Mesenchymal stem cell (in vitro differentiated cells and primary cell): ENCODE measurements around the gene POLR2H.
"Not testable (repeated sequence)": the region's sequence is repeated elsewhere in the genome, so short reads cannot be mapped to it uniquely, and the experiment has no call there.

Source experiments
- DNase-seq: peaks from one replicate; pipeline ENCODE4 v3.0.0-alpha.2; 2013
- H2AFZ ChIP-seq: one replicate; pipeline ENCODE4 v1.6.1; 2013; ENCODE audit warnings: low read depth, mild to moderate bottlenecking, control low read depth, inconsistent platforms, low read length, moderate library complexity
- H2AK5ac ChIP-seq: 2 replicates; pipeline ENCODE4 v1.6.1; 2013; ENCODE audit warnings: low read length, moderate library complexity, mild to moderate bottlenecking, inconsistent platforms; ENCODE audit not compliant: severe bottlenecking
- H2BK120ac ChIP-seq: one replicate; pipeline ENCODE4 v1.6.1; 2013; ENCODE audit warnings: low read depth, mild to moderate bottlenecking, inconsistent platforms, low read length, moderate library complexity
- H2BK12ac ChIP-seq, 2 experiments: one replicate each; pipeline ENCODE4 v1.6.1; 2013; ENCODE audit warnings: inconsistent platforms in 2 of 2, low read length in 2 of 2, mild to moderate bottlenecking in 2 of 2, moderate library complexity in 2 of 2, control low read depth in 1 of 2
- H2BK15ac ChIP-seq: one replicate; pipeline ENCODE4 v1.6.1; 2013; ENCODE audit warnings: mild to moderate bottlenecking, low read depth, inconsistent platforms; ENCODE audit not compliant: poor library complexity, severe bottlenecking
- H2BK5ac ChIP-seq: 2 replicates; pipeline ENCODE4 v1.6.1; 2013; ENCODE audit warnings: low read depth, mild to moderate bottlenecking, low read length, control low read depth, inconsistent platforms; ENCODE audit not compliant: poor library complexity, severe bottlenecking
- H3K14ac ChIP-seq, 2 experiments: one replicate each; pipeline ENCODE4 v1.6.1; 2013; ENCODE audit warnings: inconsistent platforms in 2 of 2, low read length in 2 of 2, control low read depth in 1 of 2, mild to moderate bottlenecking in 1 of 2, moderate library complexity in 1 of 2
- H3K18ac ChIP-seq, 2 experiments: one replicate each; pipeline ENCODE4 v1.6.1; 2013; ENCODE audit warnings: inconsistent platforms in 2 of 2, low read length in 2 of 2, control low read depth in 1 of 2, low read depth in 1 of 2, mild to moderate bottlenecking in 1 of 2
- H3K23ac ChIP-seq, 2 experiments: one replicate each; pipeline ENCODE4 v1.6.1; 2013; ENCODE audit warnings: inconsistent platforms in 2 of 2, low read length in 2 of 2, mild to moderate bottlenecking in 2 of 2, moderate library complexity in 2 of 2, control low read depth in 1 of 2
- H3K27ac ChIP-seq: 2 replicates; pipeline ENCODE4 v1.5.1; 2013; ENCODE audit warnings: mild to moderate bottlenecking, moderate library complexity, low read length, control low read depth, inconsistent platforms; ENCODE audit not compliant: poor library complexity, severe bottlenecking
- H3K27me3 ChIP-seq, 2 experiments: 2 replicates each; pipeline versions ENCODE4 v1.6.1 to v1.7.0; 2013; ENCODE audit warnings: low read length in 2 of 2, mild to moderate bottlenecking in 2 of 2, moderate library complexity in 2 of 2, control low read depth in 1 of 2, inconsistent platforms in 1 of 2; ENCODE audit not compliant: control insufficient read depth in 1 of 2, insufficient read depth in 1 of 2
- H3K36me3 ChIP-seq, 2 experiments: 2 replicates each; pipeline versions ENCODE4 v1.6.1 to v1.7.0; 2013; ENCODE audit warnings: low read length in 2 of 2, control low read depth in 1 of 2, inconsistent platforms in 1 of 2, low read depth in 1 of 2, mild to moderate bottlenecking in 1 of 2; ENCODE audit not compliant: insufficient read depth in 2 of 2, control insufficient read depth in 1 of 2
- H3K4ac ChIP-seq, 2 experiments: one replicate each; pipeline ENCODE4 v1.6.1; 2013; ENCODE audit warnings: inconsistent platforms in 2 of 2, low read length in 2 of 2, mild to moderate bottlenecking in 2 of 2, moderate library complexity in 2 of 2, control low read depth in 1 of 2, low read depth in 1 of 2
- H3K4me1 ChIP-seq: 2 replicates; pipeline ENCODE4 v1.6.1; 2013; ENCODE audit warnings: low read depth, low read length, control low read depth; ENCODE audit not compliant: control insufficient read depth, insufficient read depth
- H3K4me2 ChIP-seq: 2 replicates; pipeline ENCODE4 v1.6.1; 2013; ENCODE audit warnings: low read length, mild to moderate bottlenecking, inconsistent platforms; ENCODE audit not compliant: poor library complexity, severe bottlenecking
- H3K4me3 ChIP-seq, 2 experiments: 2 replicates each; pipeline versions ENCODE4 v1.5.1 to v1.7.0; 2013; ENCODE audit warnings: low read length in 2 of 2, mild to moderate bottlenecking in 2 of 2, control low read depth in 1 of 2, low read depth in 1 of 2; ENCODE audit not compliant: insufficient read depth in 1 of 2
- H3K79me1 ChIP-seq: replicated peaks from 2 replicates; pipeline ENCODE4 v1.6.1; 2013; ENCODE audit warnings: mild to moderate bottlenecking, control low read depth, low read length, inconsistent platforms; ENCODE audit not compliant: poor library complexity, severe bottlenecking
- H3K9ac ChIP-seq: 2 replicates; pipeline ENCODE4 v1.7.0; 2013; ENCODE audit warnings: mild to moderate bottlenecking, low read length, moderate library complexity
- H3K9me3 ChIP-seq: 2 replicates; pipeline ENCODE4 v1.7.0; 2013; ENCODE audit warnings: mild to moderate bottlenecking, low read length; ENCODE audit not compliant: control insufficient read depth
- H4K8ac ChIP-seq: one replicate; pipeline ENCODE4 v1.6.1; 2013; ENCODE audit warnings: inconsistent platforms, mild to moderate bottlenecking, low read length, moderate library complexity
- H4K91ac ChIP-seq: one replicate; pipeline ENCODE4 v1.6.1; 2013; ENCODE audit warnings: mild to moderate bottlenecking, low read length, inconsistent platforms
- WGBS: methylation state at CpG from one replicate; pipeline ENCODE4 v1.1.7; 2013; ENCODE audit warnings: mixed read lengths; 5-methylcytosine and 5-hydroxymethylcytosine counted together

Gene POLR2H

DNA sequence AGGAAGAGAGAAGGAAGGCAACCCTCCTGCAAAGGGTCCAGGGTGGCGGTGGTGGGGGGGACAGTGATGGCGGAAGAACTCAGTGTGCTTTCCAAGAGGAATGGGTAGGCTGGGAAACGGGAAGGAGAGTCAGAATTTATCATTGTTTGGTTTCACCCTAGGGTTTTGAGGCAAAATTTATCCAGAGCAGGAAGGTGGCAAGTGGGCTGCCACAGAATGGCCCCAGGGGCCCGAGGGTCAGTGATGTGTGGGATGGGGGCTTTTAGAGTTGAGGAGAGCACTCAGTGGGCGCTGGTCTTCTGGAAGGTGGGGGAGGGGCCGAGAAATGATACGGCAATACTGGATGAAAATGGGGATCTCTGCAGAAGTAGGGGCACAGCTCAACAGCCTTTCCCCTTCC is 23.5 kb upstream of the POLR2H start:
- WGBS = 86% methylated on average over 6 of the region's 7 CpGs
- Histone ChIP-seq H3K4ac (no peak overlapping the region), H2AK5ac (peak overlapping the region; percentile 45), H3K9ac (peak overlapping the region; percentile 90), H4K8ac (no peak overlapping the region), H2AFZ (no peak overlapping the region), H3K18ac (peak overlapping the region in 1 of 2 experiments; percentile 46), H3K27me3 (no peaks in the 10 kb centered on the region), H3K27ac (no peak overlapping the region), H3K4me3 (peak overlapping the region in 1 of 2 experiments; percentile 86), H3K4me2 (no peak overlapping the region), H2BK120ac (no peak overlapping the region), H4K91ac (no peak overlapping the region), H2BK12ac (no peak overlapping the region), H3K23ac (no peak overlapping the region), H2BK15ac (no peak overlapping the region), H3K79me1 (peaks cover 30% of the 10 kb centered on the region), H3K14ac (no peak overlapping the region), H3K36me3 (peaks cover 42% of the 10 kb centered on the region in 2 experiments), H3K9me3 (no peaks in the 10 kb centered on the region), H2BK5ac (no peak overlapping the region), H3K4me1 (peaks cover 48% of the 10 kb centered on the region)
- DNase-seq = no peak

GRCh38 chr3:184338511-184338945 is 23.0 kb upstream of the POLR2H start:
- H3K27me3 ChIP-seq = no peaks in the 10 kb centered on the region
- peak overlapping the region; percentile 13 for H4K8ac ChIP-seq
- DNase-seq = peak; percentile 68
- H2AK5ac ChIP-seq = peak overlapping the region; percentile 45
- peak overlapping the region; percentile 90 for H3K9ac ChIP-seq
- H3K9me3 ChIP-seq = no peaks in the 10 kb centered on the region
- peak overlapping the region; percentile 25 for H3K4me2 ChIP-seq
- 32% methylated on average over 37 of the region's 37 CpGs for WGBS
- peaks cover 49% of the 10 kb centered on the region for H3K4me1 ChIP-seq
- no peak overlapping the region for H3K14ac ChIP-seq
- H2BK5ac ChIP-seq = no peak overlapping the region
- H2AFZ ChIP-seq = no peak overlapping the region
- peaks cover 42% of the 10 kb centered on the region in 2 experiments for H3K36me3 ChIP-seq
- peak overlapping the region; percentile 22 for H4K91ac ChIP-seq
- peak overlapping the region; percentile 25 to 46 for H3K18ac ChIP-seq
- no peak overlapping the region for H3K27ac ChIP-seq
- peaks cover 27% of the 10 kb centered on the region for H3K79me1 ChIP-seq
- no peak overlapping the region for H3K23ac ChIP-seq
- no peak overlapping the region for H2BK12ac ChIP-seq
- H3K4me3 ChIP-seq = peak overlapping the region in 1 of 2 experiments; percentile 86
- H2BK15ac ChIP-seq = no peak overlapping the region
- H2BK120ac ChIP-seq = no peak overlapping the region
- peak overlapping the region in 1 of 2 experiments; percentile 42 for H3K4ac ChIP-seq

DNA sequence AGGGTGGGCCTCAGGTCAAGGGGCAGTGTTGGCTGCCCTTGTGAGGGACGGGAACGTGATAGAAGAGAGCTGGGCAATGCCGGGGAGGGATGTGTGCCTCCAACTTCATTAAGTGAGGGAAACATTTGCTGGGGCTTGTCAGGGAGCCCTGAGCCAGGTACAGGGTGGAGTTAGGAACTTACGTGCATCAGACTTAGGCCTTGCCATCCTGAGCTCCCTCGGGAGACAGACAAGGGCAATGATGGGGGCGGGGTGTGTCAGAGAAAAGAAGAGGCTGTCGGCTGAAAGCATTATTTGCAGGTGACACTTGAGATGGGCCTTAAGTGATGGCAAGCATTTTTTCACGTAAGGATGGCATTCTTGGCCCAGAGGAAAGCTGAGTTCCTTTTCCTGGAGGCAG is 22.5 kb upstream of the POLR2H start:
- peak overlapping the region; percentile 90 for H3K9ac ChIP-seq
- no peak overlapping the region for H3K27ac ChIP-seq
- peaks cover 48% of the 10 kb centered on the region for H3K4me1 ChIP-seq
- H4K8ac ChIP-seq = no peak overlapping the region
- H2BK15ac ChIP-seq = no peak overlapping the region
- H3K9me3 ChIP-seq = no peaks in the 10 kb centered on the region
- H2BK5ac ChIP-seq = no peak overlapping the region
- peak overlapping the region; percentile 25 for H3K4me2 ChIP-seq
- H2BK120ac ChIP-seq = no peak overlapping the region
- no peak overlapping the region for H2AK5ac ChIP-seq
- no peak overlapping the region for H3K23ac ChIP-seq
- no peak for DNase-seq
- H3K4me3 ChIP-seq = peak overlapping the region in 1 of 2 experiments; percentile 86
- H3K27me3 ChIP-seq = no peaks in the 10 kb centered on the region
- H4K91ac ChIP-seq = no peak overlapping the region
- no peak overlapping the region for H3K4ac ChIP-seq
- no peak overlapping the region for H2AFZ ChIP-seq
- peaks cover 38% of the 10 kb centered on the region in 2 experiments for H3K36me3 ChIP-seq
- no peak overlapping the region for H2BK12ac ChIP-seq
- peak overlapping the region in 1 of 2 experiments; percentile 37 for H3K14ac ChIP-seq
- no peak overlapping the region for H3K18ac ChIP-seq
- WGBS = 85% methylated on average over 8 of the region's 8 CpGs
- peaks cover 25% of the 10 kb centered on the region for H3K79me1 ChIP-seq

DNA sequence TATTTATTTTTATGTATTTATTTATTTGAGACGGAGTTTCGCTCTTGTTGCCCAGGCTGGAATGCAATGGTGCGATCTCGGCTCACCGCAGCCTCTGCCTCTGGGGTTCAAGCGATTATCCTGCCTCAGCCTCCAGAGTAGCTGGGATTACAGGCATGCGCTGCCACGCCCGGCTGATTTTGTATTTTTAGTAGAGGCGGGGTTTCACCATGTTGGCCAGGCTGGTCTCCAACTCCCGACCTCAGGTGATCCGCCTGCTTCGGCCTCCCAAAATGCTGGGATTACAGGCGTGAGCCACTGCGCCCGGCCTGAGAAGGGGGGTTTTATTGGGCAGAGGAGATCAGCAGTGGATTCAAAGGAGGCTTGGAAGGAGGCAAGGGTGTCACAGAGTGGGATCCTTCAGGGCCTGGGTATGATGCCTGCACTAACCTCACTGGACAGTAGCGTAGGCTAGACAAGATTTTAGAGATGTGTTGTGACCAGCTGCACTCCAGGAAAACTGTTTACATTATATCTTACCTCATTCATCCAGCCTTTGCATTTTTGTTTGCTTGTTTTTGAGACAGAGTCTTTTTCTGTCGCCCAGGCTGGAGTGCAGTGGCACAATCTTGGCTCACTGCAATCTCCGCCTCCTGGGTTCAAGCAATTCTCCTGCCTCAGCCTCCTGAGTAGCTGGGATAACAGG is 21.9 kb upstream of the POLR2H start:
- not testable (repeated sequence) for H2BK120ac ChIP-seq, H3K27me3 ChIP-seq, H2BK5ac ChIP-seq, H3K4me2 ChIP-seq, H2AK5ac ChIP-seq, H3K27ac ChIP-seq, H3K23ac ChIP-seq, H4K8ac ChIP-seq, H3K18ac ChIP-seq, H2AFZ ChIP-seq, H4K91ac ChIP-seq, H3K14ac ChIP-seq, H3K4ac ChIP-seq, H2BK12ac ChIP-seq, H2BK15ac ChIP-seq, H3K9me3 ChIP-seq
- Histone ChIP-seq H3K4me3 (peak overlapping the region in 1 of 2 experiments; percentile 86), H3K36me3 (peaks cover 36 to 39% of the 10 kb centered on the region in 2 experiments), H3K4me1 (peaks cover 52% of the 10 kb centered on the region), H3K79me1 (peaks cover 26% of the 10 kb centered on the region), H3K9ac (peak overlapping the region; percentile 90)
- 92% methylated on average over 19 of the region's 19 CpGs for WGBS
- DNase-seq = peak; percentile 65
